Dermis lymphatic vessel endothelial cell (primary cell): ENCODE measurements around the gene RAB20. TPM values are rescaled to one million over a fixed set of nuclear protein-coding genes. Genes with fewer than 3 reads are reported as not detected.

ENCODE experiments used
- total RNA-seq: library from RNA; depleted of rRNA; stranded (reverse); fragments of >200 nt; gene quantifications from 2 replicates; pipeline ENCODE4 v1.2.1, GENCODE V29; 2014

Gene RAB20, protein sequence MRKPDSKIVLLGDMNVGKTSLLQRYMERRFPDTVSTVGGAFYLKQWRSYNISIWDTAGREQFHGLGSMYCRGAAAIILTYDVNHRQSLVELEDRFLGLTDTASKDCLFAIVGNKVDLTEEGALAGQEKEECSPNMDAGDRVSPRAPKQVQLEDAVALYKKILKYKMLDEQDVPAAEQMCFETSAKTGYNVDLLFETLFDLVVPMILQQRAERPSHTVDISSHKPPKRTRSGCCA
- total RNA-seq: 1.5 and 1.6 TPM in 2 replicates

DNA sequence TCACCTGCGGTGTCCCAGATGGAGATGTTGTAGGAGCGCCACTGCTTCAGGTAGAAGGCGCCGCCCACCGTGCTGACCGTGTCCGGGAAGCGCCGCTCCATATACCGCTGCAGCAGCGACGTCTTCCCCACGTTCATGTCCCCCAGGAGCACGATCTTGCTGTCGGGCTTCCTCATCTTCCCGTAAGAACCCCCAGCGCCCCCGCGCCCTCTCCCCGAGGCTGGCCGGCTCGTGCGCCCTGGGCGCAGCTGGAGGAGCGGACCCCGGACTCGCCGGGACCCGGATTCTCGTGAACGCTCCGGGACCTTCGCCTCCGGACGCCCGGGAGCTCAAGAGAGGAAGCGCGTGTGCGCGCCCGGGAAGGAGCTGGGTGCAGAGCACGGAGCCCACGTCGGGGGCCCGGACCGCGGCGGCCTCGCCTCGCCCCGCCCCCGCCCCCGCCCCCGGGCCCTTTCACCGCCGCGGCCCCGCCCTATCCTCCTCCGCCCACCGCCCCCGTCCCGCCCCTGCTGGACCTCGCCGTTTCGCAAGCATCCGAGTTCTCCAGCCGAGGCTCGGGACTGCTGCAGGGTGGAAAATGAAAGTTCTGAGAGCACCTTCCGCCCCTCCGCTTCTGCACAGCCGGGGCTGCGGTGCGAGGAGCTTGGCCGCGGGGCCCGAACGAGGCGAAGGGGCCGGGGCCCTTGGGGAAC is at the start of gene RAB20:
Gene RAB20 (minus strand): TSS at position 379 of the 692 bp plus-strand sequence. CDS start 203 bp downstream, at position 176.

Other genes with a start within 250 kb of the RAB20 start
- gene NAXD, start 53.8 kb upstream of the RAB20 start, total RNA-seq: 23.9 and 25.4 TPM in 2 replicates
- gene CARS2, start 144.4 kb upstream of the RAB20 start, total RNA-seq: 32.5 and 43.7 TPM in 2 replicates
- gene ING1, start 152.0 kb upstream of the RAB20 start, total RNA-seq: 11.8 and 14.9 TPM in 2 replicates